HG03097 (cell line): ENCODE results near the gene FAM149A.

Experiments
- ATAC-seq: cut with Tn5 transposase; IDR thresholded peaks from one replicate; pipeline ENCODE4 v1.9.1; 2021; ENCODE audit not compliant: unreplicated experiment, low FRiP score

FAM149A gene

DNA sequence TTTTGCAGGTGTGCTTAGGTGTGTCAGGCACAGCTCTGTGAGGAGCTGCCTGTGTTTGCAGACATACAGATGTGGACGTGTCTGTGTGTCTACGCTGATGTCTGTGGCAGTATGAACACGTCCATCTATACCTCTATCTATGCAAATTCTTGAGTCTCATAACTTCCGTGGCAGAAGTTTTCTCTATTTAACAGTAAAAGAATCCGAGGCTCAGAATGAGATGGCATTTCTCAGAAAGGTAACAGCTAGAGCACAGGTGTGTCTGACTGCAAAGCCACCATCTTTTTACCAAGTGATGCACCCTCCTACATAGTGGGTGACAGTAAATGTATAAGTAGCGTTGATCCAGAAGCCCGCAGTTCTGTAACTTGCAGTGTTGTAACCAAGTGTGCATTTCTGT lies 47.0 kb downstream of the FAM149A start:
- no peak for ATAC-seq

DNA sequence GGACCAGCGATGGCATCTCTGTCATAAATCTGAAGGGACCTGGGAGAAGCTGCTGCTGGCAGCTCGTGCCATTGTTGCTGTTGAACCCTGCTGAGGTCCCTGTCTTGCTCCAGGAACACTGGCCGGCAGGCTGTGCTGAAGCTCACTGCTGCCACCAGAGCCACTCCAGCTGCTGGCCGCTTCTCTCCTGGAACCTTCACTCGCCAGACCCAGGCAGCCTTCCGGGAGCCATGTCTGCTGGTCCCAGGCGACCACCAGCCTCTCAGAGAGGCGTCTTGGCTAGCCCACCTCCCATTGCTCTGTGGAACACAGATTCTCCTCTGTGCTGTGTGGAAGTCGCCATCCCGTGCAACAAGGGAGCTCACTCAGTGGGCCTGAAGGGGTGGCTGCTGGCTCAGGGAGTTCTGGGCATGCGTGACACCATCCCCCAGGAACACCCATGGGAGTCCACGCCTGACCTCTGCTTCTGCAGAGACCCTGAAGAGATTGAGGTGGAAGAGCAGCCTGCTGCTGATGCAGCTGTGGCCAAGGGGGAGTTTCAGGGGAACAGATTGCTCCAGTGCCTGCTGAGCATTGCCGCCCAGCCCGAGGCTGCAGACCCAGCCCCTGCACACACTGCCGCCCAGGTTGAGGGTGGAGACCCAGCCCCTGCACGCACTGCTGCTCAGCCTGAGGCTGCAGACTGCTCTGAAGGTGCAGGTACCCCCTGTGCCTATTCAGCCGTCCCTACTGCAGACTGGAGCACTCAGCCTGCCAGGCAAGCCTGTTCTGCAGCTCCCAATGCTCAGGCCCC lies 53.7 kb downstream of the FAM149A start:
- ATAC-seq: no peak

- no peak for ATAC-seq
Measured at GRCh38 chr4:186158966-186159365, 54.5 kb downstream of the FAM149A start.

DNA sequence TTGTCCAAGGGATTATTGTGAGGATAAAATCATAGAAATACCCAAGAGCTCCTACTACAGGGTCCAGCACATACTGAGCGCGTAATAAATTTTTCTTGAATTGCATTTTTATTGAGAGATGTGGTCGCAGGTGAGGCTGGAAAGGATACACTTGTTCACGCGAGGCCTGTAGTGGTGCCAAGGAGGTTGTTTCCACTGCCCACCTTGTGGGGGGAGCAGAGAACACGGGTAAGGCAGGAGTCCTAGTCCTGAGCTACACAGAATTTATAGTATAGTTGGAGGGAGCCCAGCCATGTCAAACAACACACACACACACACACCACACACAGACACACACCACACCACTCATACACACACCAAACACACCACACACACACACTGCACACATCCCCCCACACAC lies 55.1 kb downstream of the FAM149A start:
- ATAC-seq: no peak

DNA sequence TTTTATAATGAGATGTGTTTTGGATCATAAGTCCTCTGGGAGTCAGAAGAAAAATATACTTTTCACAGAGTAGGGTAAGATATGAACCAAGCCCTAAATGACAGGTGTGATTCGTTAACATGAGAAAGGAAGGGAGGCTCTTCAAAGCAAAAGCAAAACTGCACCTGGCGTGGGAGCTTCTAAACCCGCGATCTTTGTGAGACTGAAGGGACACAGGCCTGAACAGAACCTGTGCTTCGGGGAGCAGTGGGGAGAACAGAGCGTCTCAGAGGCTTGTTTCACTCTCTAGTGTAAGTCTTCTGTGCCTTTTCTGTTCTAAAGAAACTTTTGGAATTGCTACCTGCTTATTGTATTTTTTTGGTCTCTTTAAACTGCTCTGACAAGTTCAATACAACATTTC lies 56.6 kb downstream of the FAM149A start:
- ATAC-seq: peak; percentile 89

- ATAC-seq: no peak
Measured at GRCh38 chr4:186166852-186167512, 62.5 kb downstream of the FAM149A start.

DNA sequence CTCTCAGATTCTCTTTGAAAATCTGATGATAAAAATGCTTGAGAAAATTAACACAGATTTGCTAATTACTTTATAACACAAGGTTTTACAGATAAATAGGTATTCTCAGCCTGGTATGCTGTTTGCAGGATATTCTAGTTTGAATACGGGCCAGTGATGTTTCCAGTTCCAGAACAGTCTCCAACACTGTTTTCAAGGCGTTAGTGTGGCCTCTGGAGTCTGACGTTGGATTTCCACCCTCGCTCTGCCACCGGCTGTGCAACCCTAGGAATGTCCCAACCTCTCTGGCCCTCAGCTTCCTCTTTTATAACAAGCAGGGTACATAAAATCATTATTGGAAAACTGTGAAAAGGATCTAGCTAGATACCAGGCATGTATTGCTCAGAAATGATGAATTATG lies 63.1 kb downstream of the FAM149A start:
- no peak for ATAC-seq

DNA sequence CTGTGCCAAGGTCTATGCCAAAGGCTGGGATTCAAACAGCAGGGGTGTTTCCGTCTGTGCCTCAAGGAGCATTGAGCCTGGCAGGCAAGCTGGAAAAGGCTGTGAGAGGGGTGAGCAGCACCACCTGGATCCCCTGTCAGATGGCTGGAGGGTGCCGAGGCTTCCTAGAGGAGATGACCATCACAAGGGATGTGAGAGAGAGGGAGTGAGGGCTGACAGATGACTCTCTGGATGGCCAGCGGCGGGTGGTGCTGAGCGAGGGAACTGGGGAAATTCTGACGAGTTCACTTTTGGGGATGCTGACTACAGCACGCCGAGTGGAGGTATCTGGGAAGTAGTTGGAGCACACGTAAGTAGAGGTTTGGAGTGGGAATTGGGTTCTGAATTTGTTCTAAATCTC lies 64.2 kb downstream of the FAM149A start:
- no peak for ATAC-seq

DNA sequence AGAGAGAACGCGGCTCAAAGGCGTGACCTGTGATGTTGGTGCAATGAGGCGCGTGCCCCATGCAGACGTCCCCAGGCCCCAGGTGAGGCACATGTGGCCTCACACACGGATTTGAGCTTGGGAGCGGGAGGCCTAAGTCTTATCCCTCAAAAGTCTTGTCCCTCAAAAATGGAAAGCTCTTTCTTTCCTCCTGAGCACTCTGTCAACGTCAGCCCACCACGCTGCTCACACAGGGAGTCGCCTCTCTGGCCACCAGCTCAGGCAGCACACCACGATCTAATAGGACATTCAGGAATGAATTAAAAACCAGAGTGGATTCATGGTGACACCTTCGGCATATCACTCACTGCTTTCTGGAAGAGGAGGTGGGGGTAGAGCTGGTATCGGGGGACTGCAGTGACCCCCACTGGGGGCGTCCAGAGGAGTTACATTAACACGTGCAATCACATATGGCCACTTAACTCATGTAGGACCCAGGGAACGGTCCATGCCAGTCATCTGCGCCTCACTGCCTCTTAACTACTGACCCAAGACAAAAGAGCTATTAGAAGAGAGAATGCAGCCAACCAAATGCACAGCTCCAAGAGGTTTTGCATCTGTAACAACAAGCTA lies 64.9 kb downstream of the FAM149A start:
- no peak for ATAC-seq

DNA sequence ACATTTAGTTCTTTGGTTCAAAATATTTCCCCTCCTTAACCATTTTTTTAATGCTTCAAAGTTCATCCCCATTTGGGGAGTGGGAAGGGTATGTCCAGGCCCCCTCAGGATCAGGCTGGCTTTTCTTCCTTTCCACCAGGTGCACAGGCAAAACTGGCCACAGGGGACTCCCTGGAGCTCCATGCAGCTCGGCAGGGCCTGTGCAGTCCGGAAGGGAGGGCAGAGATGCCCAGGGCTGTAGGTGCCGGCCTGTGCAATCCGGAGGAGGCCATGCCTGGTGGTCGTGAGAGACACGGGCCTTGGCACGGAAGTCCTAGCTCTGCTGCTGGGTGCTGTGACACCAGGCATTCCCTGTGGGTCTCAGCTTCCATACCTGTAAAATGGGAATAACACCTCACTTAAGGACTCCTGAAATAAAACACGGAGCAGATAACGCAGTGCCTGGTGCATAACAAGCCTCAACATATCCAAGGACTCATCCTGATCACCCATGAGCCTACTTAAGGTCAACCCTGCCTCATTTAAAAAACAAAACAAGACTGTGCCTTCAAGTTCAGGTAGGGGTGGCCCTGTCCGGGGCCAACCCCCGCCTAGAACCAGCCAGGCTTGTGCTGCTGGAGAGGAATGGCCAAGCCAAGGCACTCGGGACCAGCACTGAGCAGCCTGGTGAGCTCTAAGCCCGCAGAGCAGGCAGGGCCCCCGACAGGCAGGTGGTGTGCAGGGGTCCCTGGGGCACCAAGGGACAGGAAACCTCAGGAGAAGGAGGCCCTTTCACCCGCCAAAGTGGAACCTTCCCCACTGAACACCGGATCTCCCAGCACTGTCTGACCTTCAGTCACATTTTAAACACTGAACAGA lies 65.7 kb downstream of the FAM149A start:
- no peak for ATAC-seq

DNA sequence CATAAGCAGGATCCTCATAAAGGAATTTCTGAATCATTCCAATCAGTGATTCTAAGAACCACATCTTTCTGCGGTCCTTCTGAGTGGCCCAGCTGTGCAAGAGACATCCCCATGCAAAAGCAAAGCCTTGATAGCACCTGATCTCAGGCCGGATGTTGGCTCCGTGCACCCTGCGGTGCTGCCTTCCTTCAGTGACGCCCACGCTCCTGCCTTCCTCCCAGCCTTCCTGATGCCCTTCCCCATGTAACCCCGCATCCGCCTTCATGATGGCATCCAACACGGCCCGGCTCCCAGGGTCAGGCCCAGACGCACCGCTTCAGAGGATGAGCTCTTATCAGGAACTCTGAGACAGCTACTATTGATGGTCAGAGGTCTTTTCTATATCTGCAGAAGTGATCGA lies 66.5 kb downstream of the FAM149A start:
- ATAC-seq: no peak

GRCh38 chr4:186172546-186172945 lies 68.0 kb downstream of the FAM149A start:
- ATAC-seq: no peak

DNA sequence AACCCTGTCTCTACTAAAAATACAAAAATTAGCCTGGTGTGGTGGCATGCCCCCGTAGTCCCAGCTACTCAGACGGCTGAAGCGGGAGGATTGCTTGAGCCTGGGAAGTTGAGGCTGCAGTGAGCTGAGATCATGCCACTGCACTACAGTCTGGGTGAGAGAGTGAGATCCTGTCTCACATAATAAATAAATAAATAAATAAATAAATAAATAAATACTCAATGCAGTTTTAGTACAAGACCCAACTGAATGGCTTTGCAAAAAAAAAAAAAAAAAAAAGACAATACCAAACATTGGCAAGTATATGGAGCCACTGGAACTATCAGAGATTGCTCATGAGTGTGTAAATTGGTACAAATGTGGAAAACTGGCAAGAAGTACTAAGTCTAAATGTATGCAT lies 83.6 kb downstream of the FAM149A start:
- ATAC-seq: no peak

GRCh38 chr4:186189656-186190055 lies 85.2 kb downstream of the FAM149A start:
- no peak for ATAC-seq

DNA sequence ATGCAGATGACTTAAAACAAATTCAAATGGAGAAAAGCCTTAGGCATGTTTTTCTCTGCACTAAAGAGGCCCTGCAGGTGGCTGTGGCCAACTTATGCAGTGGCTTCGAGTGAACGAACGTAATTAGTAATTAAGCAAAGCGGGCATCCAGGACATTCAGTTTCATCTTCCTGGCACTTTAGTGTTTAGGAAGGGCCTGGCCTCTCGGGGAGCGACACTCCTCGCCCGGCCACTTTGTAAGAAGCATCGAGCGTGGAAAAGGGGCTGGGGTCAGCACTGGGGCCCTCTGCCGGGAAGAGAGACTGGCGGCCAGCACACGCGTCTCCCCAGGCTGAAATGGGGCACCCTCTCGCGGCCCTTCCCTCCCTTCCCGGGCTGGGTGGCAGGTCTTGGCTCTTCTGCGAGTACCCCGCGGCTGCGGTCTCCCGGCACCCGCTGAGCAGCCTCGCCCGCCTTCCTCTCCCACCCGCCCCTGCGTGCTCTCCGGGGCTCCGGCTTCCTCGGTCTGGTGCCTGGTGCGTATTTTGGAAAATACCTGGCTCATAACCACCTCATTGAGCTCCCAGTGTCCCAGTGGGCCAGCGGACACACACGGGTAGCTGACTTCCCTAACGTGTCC lies 86.2 kb downstream of the FAM149A start:
- peak; percentile 29 for ATAC-seq

GRCh38 chr4:186191200-186192065 lies 86.9 kb downstream of the FAM149A start, which contains the start of gene CYP4V2:
TSS of gene CYP4V2 (plus strand) at chr4:186191567. CDS start at chr4:186191824, 257 bp downstream.
- ATAC-seq: peak; percentile 83

- ATAC-seq: peak; percentile 18
Measured at GRCh38 chr4:186192066-186192612, 87.6 kb downstream of the FAM149A start.

DNA sequence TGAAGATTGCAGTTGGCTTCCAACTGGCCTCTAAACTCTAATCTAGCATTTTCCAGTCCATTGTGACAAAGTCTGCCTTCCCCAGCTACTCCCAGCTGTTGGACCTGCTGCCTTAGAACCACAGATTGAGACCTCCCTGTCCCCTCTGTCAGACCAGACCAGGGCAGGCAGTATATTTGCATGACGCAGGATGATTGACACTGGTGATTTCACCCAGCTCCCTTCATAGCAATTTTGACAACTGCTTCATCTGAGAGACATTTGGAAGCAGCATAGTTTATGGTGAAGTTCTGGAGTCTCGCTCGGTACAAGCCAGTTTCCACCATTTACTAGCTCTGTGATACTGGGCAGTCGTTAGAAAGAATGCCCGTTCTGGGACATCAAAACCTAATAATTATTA lies 89.3 kb downstream of the FAM149A start:
- ATAC-seq: no peak

- no peak for ATAC-seq
Measured at GRCh38 chr4:186196063-186196462, 91.6 kb downstream of the FAM149A start.
